ENCODE results near the gene SLX4IP. TPM values are rescaled to one million over a fixed set of nuclear protein-coding genes. Genes with fewer than 3 reads are reported as not detected.

Gene SLX4IP
- total and polyA plus RNA-seq, 2 donors (not counting 1 experiment from before 2014, with no cell fraction given), result 2.0 to 8.1 TPM

- Histone ChIP-seq H4K20me1 (ENCODE audit: control insufficient read depth, insufficient read depth, low read length, poor library complexity, severe bottlenecking) (peaks cover 4% of the 10 kb centered on the region), H2AFZ (ENCODE audit: insufficient read depth, low read depth, low read length, poor library complexity, severe bottlenecking) (no peak overlapping the region), H3K79me2 (ENCODE audit: control insufficient read depth, insufficient read depth, low read length) (no peaks in the 10 kb centered on the region), H3K4me1 (ENCODE audit: control insufficient read depth in 2 of 2, insufficient read depth in 2 of 2, low read length in 2 of 2) (peaks cover 5 to 10% of the 10 kb centered on the region in 2 donors), H3K27ac (ENCODE audit: low read length in 2 of 2) (no peak overlapping the region), H3K9ac (ENCODE audit: low read length) (no peak overlapping the region), H3K9me3 (ENCODE audit: control extremely low read depth in 1 of 3, control insufficient read depth in 2 of 3, insufficient read depth in 1 of 3, low read length in 2 of 3) (no peaks in the 10 kb centered on the region), H3K36me3 (replicated peaks in 1 of 2; ENCODE audit: control extremely low read depth in 1 of 2, control insufficient read depth in 1 of 2, extremely low read depth in 1 of 2, insufficient read depth in 2 of 2, low read length in 1 of 2) (no peaks in the 10 kb centered on the region), H3K27me3 (replicated peaks in 1 of 4; ENCODE audit: control extremely low read depth in 1 of 4, control insufficient read depth in 3 of 4, insufficient read depth in 4 of 4, low read length in 3 of 4) (no peaks in the 10 kb centered on the region), H3K4me3 (ENCODE audit: control extremely low read depth in 1 of 5, extremely low read depth in 1 of 5, insufficient read depth in 1 of 5, low read depth in 2 of 5, low read length in 4 of 5) (no peak overlapping the region), H3K4me2 (replicated peaks; ENCODE audit: low read depth, low read length, poor library complexity, severe bottlenecking) (no peak overlapping the region)
- 100% methylated on average over 1 of the region's 4 CpGs for WGBS (ENCODE audit: insufficient coverage)
- Mint-ChIP-seq H3K4me1 (peaks cover 25% of the 10 kb centered on the region), H3K27ac (no peak overlapping the region), H3K4me3 (no peak overlapping the region), H3K27me3 (no peaks in the 10 kb centered on the region), H3K9me3 (ENCODE audit: insufficient read depth) (no peaks in the 10 kb centered on the region)
- TF ChIP-seq CTCF (IDR thresholded peaks at IDR 0.05) (no peak), EZH2 (IDR thresholded peaks at IDR 0.05; ENCODE audit: borderline replicate concordance, insufficient read depth, low read depth, low read length, poor library complexity, severe bottlenecking) (no peak)
- POLR2A ChIA-PET, result no interaction called here
- no peak for ATAC-seq (ENCODE audit: low read depth)
- intact Hi-C loops (cut with micrococcal nuclease), result no loop called here
- no peak for DNase-seq
- CTCF ChIA-PET, result no interaction called here
Measured at GRCh38 chr20:10547276-10548114, 112.4 kb downstream of the SLX4IP start.

DNA sequence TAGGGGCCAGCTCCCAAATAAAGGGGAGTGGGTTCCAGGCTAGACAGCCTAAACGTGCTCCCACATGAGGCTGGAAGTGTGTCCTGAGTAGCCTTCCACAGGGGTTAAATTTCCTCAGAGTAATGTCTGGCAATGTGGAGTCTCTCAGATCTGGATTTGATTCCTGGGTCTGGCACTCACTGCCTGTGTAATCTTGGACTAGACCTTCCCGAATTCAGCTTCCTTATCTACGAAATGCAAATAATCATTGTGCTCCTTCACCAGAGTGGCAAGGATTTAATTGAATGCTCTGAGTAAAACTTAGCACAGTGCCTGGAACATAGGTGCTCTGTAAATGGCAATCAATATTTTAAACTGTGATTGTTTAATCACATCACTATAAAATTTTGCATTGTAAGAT, 114.4 kb downstream of the SLX4IP start:
- peaks cover 5 to 10% of the 10 kb centered on the region in 2 donors for H3K4me1 ChIP-seq (ENCODE audit: control insufficient read depth in 2 of 2, insufficient read depth in 2 of 2, low read length in 2 of 2)

More for the DNA sequence above, 114.4 kb downstream of the SLX4IP start:
- Mint-ChIP-seq H3K4me1 (peaks cover 31% of the 10 kb centered on the region), H3K4me3 (no peak overlapping the region), H3K9me3 (ENCODE audit: insufficient read depth) (no peaks in the 10 kb centered on the region), H3K27me3 (no peaks in the 10 kb centered on the region), H3K27ac (no peak overlapping the region)
- no peaks in the 10 kb centered on the region for H3K27me3 ChIP-seq (replicated peaks in 1 of 4; ENCODE audit: control extremely low read depth in 1 of 4, control insufficient read depth in 3 of 4, insufficient read depth in 4 of 4, low read length in 3 of 4)
- no peak overlapping the region for H3K9ac ChIP-seq (ENCODE audit: low read length)
- no peak overlapping the region for H3K27ac ChIP-seq (ENCODE audit: low read length in 2 of 2)
- intact Hi-C loops (cut with micrococcal nuclease), result no loop called here
- no peak overlapping the region for H3K4me2 ChIP-seq (replicated peaks; ENCODE audit: low read depth, low read length, poor library complexity, severe bottlenecking)
- DNase-seq (no peak), ATAC-seq (ENCODE audit: low read depth) (no peak)
- TF ChIP-seq CTCF (IDR thresholded peaks at IDR 0.05), result no peak
- no peak for TF ChIP-seq EZH2 (IDR thresholded peaks at IDR 0.05; ENCODE audit: borderline replicate concordance, insufficient read depth, low read depth, low read length, poor library complexity, severe bottlenecking)
- WGBS (ENCODE audit: insufficient coverage), result 100% methylated on average over 1 of the region's 3 CpGs
- H3K79me2 ChIP-seq (ENCODE audit: control insufficient read depth, insufficient read depth, low read length), result no peaks in the 10 kb centered on the region
- peaks cover 4% of the 10 kb centered on the region for H4K20me1 ChIP-seq (ENCODE audit: control insufficient read depth, insufficient read depth, low read length, poor library complexity, severe bottlenecking)
- H3K9me3 ChIP-seq (ENCODE audit: control extremely low read depth in 1 of 3, control insufficient read depth in 2 of 3, insufficient read depth in 1 of 3, low read length in 2 of 3), result no peaks in the 10 kb centered on the region
- ChIA-PET CTCF (no interaction called here), POLR2A (no interaction called here)
- no peak overlapping the region for H3K4me3 ChIP-seq (ENCODE audit: control extremely low read depth in 1 of 5, extremely low read depth in 1 of 5, insufficient read depth in 1 of 5, low read depth in 2 of 5, low read length in 4 of 5)
- no peak overlapping the region for H2AFZ ChIP-seq (ENCODE audit: insufficient read depth, low read depth, low read length, poor library complexity, severe bottlenecking)
- H3K36me3 ChIP-seq (replicated peaks in 1 of 2; ENCODE audit: control extremely low read depth in 1 of 2, control insufficient read depth in 1 of 2, extremely low read depth in 1 of 2, insufficient read depth in 2 of 2, low read length in 1 of 2), result no peaks in the 10 kb centered on the region

Measured in B cell (primary cell).